Panc1 (cell line): ENCODE measurements around the gene SCRN2.

Experiments used
- POLR2AphosphoS5 ChIP-seq: IDR thresholded peaks from 2 replicates; pipeline ENCODE4 v1.6.1; 2012; ENCODE audit warnings: mild to moderate bottlenecking, low read depth, low read length, moderate library complexity
- REST ChIP-seq, 2 experiments: IDR thresholded peaks; 2 replicates each; pipeline ENCODE4 v1.6.1; 2011 to 2012; ENCODE audit warnings: low read depth in 2 of 2, control low read depth in 1 of 2, low read length in 1 of 2, mild to moderate bottlenecking in 1 of 2, moderate library complexity in 1 of 2; ENCODE audit not compliant: insufficient read depth in 1 of 2
- TF ChIP-seq, protein P1 (sequence below): fragments of 450-650 bp; IDR thresholded peaks from 2 replicates; pipeline ENCODE4 v1.5.1; 2017; ENCODE audit warnings: mild to moderate bottlenecking

GRCh38 chr17:47882247-47882646 lies 41.2 kb upstream of the SCRN2 start:
- TF ChIP-seq, protein P1, sequence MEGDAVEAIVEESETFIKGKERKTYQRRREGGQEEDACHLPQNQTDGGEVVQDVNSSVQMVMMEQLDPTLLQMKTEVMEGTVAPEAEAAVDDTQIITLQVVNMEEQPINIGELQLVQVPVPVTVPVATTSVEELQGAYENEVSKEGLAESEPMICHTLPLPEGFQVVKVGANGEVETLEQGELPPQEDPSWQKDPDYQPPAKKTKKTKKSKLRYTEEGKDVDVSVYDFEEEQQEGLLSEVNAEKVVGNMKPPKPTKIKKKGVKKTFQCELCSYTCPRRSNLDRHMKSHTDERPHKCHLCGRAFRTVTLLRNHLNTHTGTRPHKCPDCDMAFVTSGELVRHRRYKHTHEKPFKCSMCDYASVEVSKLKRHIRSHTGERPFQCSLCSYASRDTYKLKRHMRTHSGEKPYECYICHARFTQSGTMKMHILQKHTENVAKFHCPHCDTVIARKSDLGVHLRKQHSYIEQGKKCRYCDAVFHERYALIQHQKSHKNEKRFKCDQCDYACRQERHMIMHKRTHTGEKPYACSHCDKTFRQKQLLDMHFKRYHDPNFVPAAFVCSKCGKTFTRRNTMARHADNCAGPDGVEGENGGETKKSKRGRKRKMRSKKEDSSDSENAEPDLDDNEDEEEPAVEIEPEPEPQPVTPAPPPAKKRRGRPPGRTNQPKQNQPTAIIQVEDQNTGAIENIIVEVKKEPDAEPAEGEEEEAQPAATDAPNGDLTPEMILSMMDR: no peak
- TF ChIP-seq POLR2AphosphoS5 (no peak), REST (IDR thresholded peaks at IDR 0.05; ENCODE audit: insufficient read depth in 1 of 2, low read depth in 2 of 2, low read length in 1 of 2) (no peak)
